CD4-positive, alpha-beta T cell treated with Interferon alpha-2 for 1 hour (primary cell): ENCODE data around the gene FILIP1L.

Experiments
- DNase-seq, 2 donors: peaks; one replicate each; pipeline ENCODE4 v3.0.0-alpha.2; 2020 to 2022

The FILIP1L gene

GRCh38 chr3:100124201-100124761, 10.0 kb upstream of the FILIP1L start:
- DNase-seq, result no peak

GRCh38 chr3:100123112-100123511, 8.8 kb upstream of the FILIP1L start:
- DNase-seq, result no peak

- DNase-seq, result no peak
Observed at GRCh38 chr3:100122321-100122720, 8.0 kb upstream of the FILIP1L start.

- no peak for DNase-seq
Observed at GRCh38 chr3:100120693-100121092, 6.4 kb upstream of the FILIP1L start.

- DNase-seq, result no peak
Observed at GRCh38 chr3:100120012-100120411, 5.7 kb upstream of the FILIP1L start.

- DNase-seq, result no peak
Observed at GRCh38 chr3:100117093-100117492, 2.8 kb upstream of the FILIP1L start.

- DNase-seq, result no peak
Observed at GRCh38 chr3:100113723-100114412, 433 bp downstream of the FILIP1L start.

GRCh38 chr3:100111728-100112127, 2.6 kb downstream of the FILIP1L start:
- no peak for DNase-seq

- no peak for DNase-seq
Observed at GRCh38 chr3:100110162-100110561, 4.1 kb downstream of the FILIP1L start.

GRCh38 chr3:100108464-100109079, 5.7 kb downstream of the FILIP1L start:
- DNase-seq, result no peak

- no peak for DNase-seq
Observed at GRCh38 chr3:100107221-100107814, 7.0 kb downstream of the FILIP1L start.

- no peak for DNase-seq
Observed at GRCh38 chr3:100106531-100107141, 7.7 kb downstream of the FILIP1L start.

- no peak for DNase-seq
Observed at GRCh38 chr3:100106094-100106493, 8.2 kb downstream of the FILIP1L start.

- DNase-seq, result no peak
Observed at GRCh38 chr3:100105501-100105900, 8.8 kb downstream of the FILIP1L start.

- DNase-seq, result no peak
Observed at GRCh38 chr3:100104817-100105413, 9.4 kb downstream of the FILIP1L start.

GRCh38 chr3:100104442-100104798, 9.9 kb downstream of the FILIP1L start:
- DNase-seq, result no peak

GRCh38 chr3:100103558-100104441, 10.5 kb downstream of the FILIP1L start:
- no peak for DNase-seq

- DNase-seq, result no peak
Observed at GRCh38 chr3:100102757-100103156, 11.5 kb downstream of the FILIP1L start.

GRCh38 chr3:100100425-100100824, 13.9 kb downstream of the FILIP1L start:
- no peak for DNase-seq

GRCh38 chr3:100099621-100100020, 14.7 kb downstream of the FILIP1L start:
- DNase-seq, result no peak

- no peak for DNase-seq
Observed at GRCh38 chr3:100098784-100099070, 15.6 kb downstream of the FILIP1L start.
